NCI-H146 (cell line): Measurements from ENCODE around the gene ADAMTS16.

Experiments used
- DNase-seq: peaks from one replicate; lab custom pipeline; 2025; lab: John Stamatoyannopoulos, UW

The ADAMTS16 gene

GRCh38 chr5:5141625-5142525 lies 1.7 kb downstream of the ADAMTS16 start:
- DNase-seq, result peak; percentile 54

- no peak for DNase-seq
Measured at GRCh38 chr5:5144441-5144840, 4.3 kb downstream of the ADAMTS16 start.

- no peak for DNase-seq
Measured at GRCh38 chr5:5145651-5146529, 5.8 kb downstream of the ADAMTS16 start.

GRCh38 chr5:5146530-5147160 lies 6.5 kb downstream of the ADAMTS16 start:
- DNase-seq, result no peak

GRCh38 chr5:5149154-5149553 lies 9.0 kb downstream of the ADAMTS16 start:
- DNase-seq, result no peak

GRCh38 chr5:5150667-5151066 lies 10.5 kb downstream of the ADAMTS16 start:
- no peak for DNase-seq

- no peak for DNase-seq
Measured at GRCh38 chr5:5154733-5155132, 14.6 kb downstream of the ADAMTS16 start.

GRCh38 chr5:5155617-5156016 lies 15.5 kb downstream of the ADAMTS16 start:
- DNase-seq, result no peak

- no peak for DNase-seq
Measured at GRCh38 chr5:5156471-5157082, 16.4 kb downstream of the ADAMTS16 start.

- DNase-seq, result no peak
Measured at GRCh38 chr5:5158472-5158895, 18.4 kb downstream of the ADAMTS16 start.

- DNase-seq, result no peak
Measured at GRCh38 chr5:5159282-5160103, 19.4 kb downstream of the ADAMTS16 start.

- no peak for DNase-seq
Measured at GRCh38 chr5:5164163-5164562, 24.0 kb downstream of the ADAMTS16 start.

GRCh38 chr5:5165541-5166002 lies 25.4 kb downstream of the ADAMTS16 start:
- DNase-seq, result no peak

- DNase-seq, result no peak
Measured at GRCh38 chr5:5169466-5169865, 29.3 kb downstream of the ADAMTS16 start.

- DNase-seq, result no peak
Measured at GRCh38 chr5:5178136-5178535, 38.0 kb downstream of the ADAMTS16 start.

GRCh38 chr5:5178580-5178979 lies 38.5 kb downstream of the ADAMTS16 start:
- DNase-seq, result no peak

GRCh38 chr5:5179079-5179478 lies 38.9 kb downstream of the ADAMTS16 start:
- DNase-seq, result no peak

GRCh38 chr5:5179597-5179996 lies 39.5 kb downstream of the ADAMTS16 start:
- no peak for DNase-seq

GRCh38 chr5:5181650-5182324 lies 41.7 kb downstream of the ADAMTS16 start:
- DNase-seq, result no peak

- DNase-seq, result no peak
Measured at GRCh38 chr5:5182508-5183188, 42.5 kb downstream of the ADAMTS16 start.
